OCI-LY1 (cell line): Measurements from ENCODE around the gene PPP1R7.

Experiments
- CTCF ChIP-seq: fragments of 200-600 bp; sonication (generic), shearing (Covaris generic); IDR thresholded peaks from 2 replicates; pipeline ENCODE4 v1.5.1; 2017; ENCODE audit warnings: mild to moderate bottlenecking, antibody characterized with exemption, low read length, moderate library complexity, mixed read lengths
- EZH2 ChIP-seq: fragments of 200-600 bp; sonication (generic), shearing (Covaris generic); IDR thresholded peaks from 2 replicates; pipeline ENCODE4 v1.8.0; 2017; ENCODE audit warnings: borderline replicate concordance, mixed run types, mild to moderate bottlenecking, antibody characterized with exemption, low read length, moderate library complexity, mixed read lengths

- TF ChIP-seq CTCF (no peak), EZH2 (no peak)
Observed at GRCh38 chr2:241138471-241138870, 11.8 kb upstream of the PPP1R7 start.
